CD14-positive monocyte (primary cell): ENCODE results near the gene DRC7. TPM values are rescaled to one million over a fixed set of nuclear protein-coding genes. Genes with fewer than 3 reads are reported as not detected.
A peak's percentile ranks its signal among the peaks of the same experiment; 100 is the strongest.

Source experiments
- DNase-seq, 3 donors: peaks; one replicate each; pipeline ENCODE4 v3.0.0-alpha.2; 2011 to 2022
- H2AFZ ChIP-seq: 2 replicates; pipeline ENCODE4 v1.6.0; 2012; ENCODE audit warnings: mild to moderate bottlenecking, low read depth, low read length, inconsistent platforms; ENCODE audit not compliant: insufficient read depth, poor library complexity, severe bottlenecking
- H3K27ac ChIP-seq, 2 donors: 1 replicate in 1 of 2; 2 replicates in 1 of 2; pipeline ENCODE4 v1.5.1; 2012 to 2013; ENCODE audit warnings: low read length in 2 of 2, control low read depth in 1 of 2, inconsistent platforms in 1 of 2, low read depth in 1 of 2, mild to moderate bottlenecking in 1 of 2
- H3K27me3 ChIP-seq, 2 donors: one replicate each; pipeline versions ENCODE4 v1.6.0 to v1.6.1; 2011 to 2013; ENCODE audit warnings: low read length in 2 of 2; ENCODE audit not compliant: control insufficient read depth in 2 of 2, insufficient read depth in 2 of 2
- H3K36me3 ChIP-seq, 2 donors: replicated peaks in 1 of 2; 1 replicate in 1 of 2; 2 replicates in 1 of 2; pipeline versions ENCODE4 v1.5.1 to v1.6.1; 2012 to 2013; ENCODE audit warnings: low read length in 2 of 2, control low read depth in 1 of 2, inconsistent platforms in 1 of 2, mild to moderate bottlenecking in 1 of 2; ENCODE audit not compliant: insufficient read depth in 2 of 2, control insufficient read depth in 1 of 2
- H3K4me1 ChIP-seq, 2 donors: 1 replicate in 1 of 2; 2 replicates in 1 of 2; pipeline versions ENCODE4 v1.5.1 to v1.6.1; 2012 to 2013; ENCODE audit warnings: low read length in 2 of 2, control low read depth in 1 of 2, inconsistent platforms in 1 of 2, mild to moderate bottlenecking in 1 of 2, moderate library complexity in 1 of 2; ENCODE audit not compliant: insufficient read depth in 2 of 2, control insufficient read depth in 1 of 2
- H3K4me2 ChIP-seq: replicated peaks from 2 replicates; pipeline ENCODE3; 2012; ENCODE audit warnings: low read length, moderate library complexity, mild to moderate bottlenecking; ENCODE audit not compliant: poor library complexity, severe bottlenecking; ENCODE audit errors: extremely low read depth
- H3K4me3 ChIP-seq, 3 experiments: fragments of 200-600 bp in 1 of 3; sonication (generic) in 1 of 3; replicated peaks in 1 of 3; 1 replicate in 2 of 3; 2 replicates in 1 of 3; pipeline ENCODE4 v1.5.1; 2011 to 2013; ENCODE audit warnings: low read length in 3 of 3, mild to moderate bottlenecking in 3 of 3, control low read depth in 2 of 3, low read depth in 2 of 3, inconsistent platforms in 1 of 3, moderate library complexity in 1 of 3
- H3K79me2 ChIP-seq: 2 replicates; pipeline ENCODE4 v1.6.0; 2012; ENCODE audit warnings: mild to moderate bottlenecking, control low read depth, inconsistent platforms, low read length, moderate library complexity; ENCODE audit not compliant: insufficient read depth
- H3K9ac ChIP-seq: 2 replicates; pipeline ENCODE4 v1.6.0; 2017; ENCODE audit warnings: low read length, mild to moderate bottlenecking; ENCODE audit not compliant: insufficient read depth, poor library complexity, severe bottlenecking
- H3K9me3 ChIP-seq, 2 donors: replicated peaks in 1 of 2; 1 replicate in 1 of 2; 2 replicates in 1 of 2; pipeline versions ENCODE4 v1.5.1 to v1.6.1; 2012 to 2013; ENCODE audit warnings: low read length in 2 of 2, control low read depth in 1 of 2; ENCODE audit not compliant: control insufficient read depth in 1 of 2, insufficient read depth in 1 of 2
- H4K20me1 ChIP-seq: 2 replicates; pipeline ENCODE4 v1.6.0; 2012; ENCODE audit warnings: mild to moderate bottlenecking, low read length, control low read depth, moderate library complexity; ENCODE audit not compliant: insufficient read depth
- H3K27ac Mint-ChIP-seq, 7 donors: one replicate each; pipeline ENCODE4 v1.8.0; 2020; ENCODE audit warnings: mild to moderate bottlenecking in 7 of 7, mixed read lengths in 7 of 7, moderate library complexity in 6 of 7, inconsistent platforms in 2 of 7
- H3K27me3 Mint-ChIP-seq, 3 donors: one replicate each; pipeline ENCODE4 v1.8.0; 2021 to 2022; ENCODE audit warnings: low read depth in 3 of 3, mild to moderate bottlenecking in 3 of 3, mixed read lengths in 3 of 3, moderate library complexity in 3 of 3, inconsistent platforms in 1 of 3
- H3K36me3 Mint-ChIP-seq, 2 donors: one replicate each; pipeline ENCODE4 v1.8.0; 2020; ENCODE audit warnings: mixed read lengths in 2 of 2, inconsistent platforms in 1 of 2, mild to moderate bottlenecking in 1 of 2
- H3K4me1 Mint-ChIP-seq: one replicate; pipeline ENCODE4 v1.8.0; 2020; ENCODE audit warnings: mild to moderate bottlenecking, mixed read lengths
- H3K4me3 Mint-ChIP-seq, 2 donors: one replicate each; pipeline ENCODE4 v1.8.0; 2020; ENCODE audit warnings: mild to moderate bottlenecking in 2 of 2, mixed read lengths in 2 of 2, moderate library complexity in 1 of 2
- H3K9me3 Mint-ChIP-seq, 7 donors: one replicate each; pipeline ENCODE4 v1.8.0; 2020 to 2022; ENCODE audit warnings: mixed read lengths in 7 of 7, mild to moderate bottlenecking in 6 of 7, moderate library complexity in 6 of 7, inconsistent platforms in 2 of 7
- WGBS: methylation state at CpG from one replicate; pipeline ENCODE4 v1.1.5; 2013; ENCODE audit warnings: missing lambda C conversion rate; ENCODE audit not compliant: insufficient coverage; 5-methylcytosine and 5-hydroxymethylcytosine counted together
- intact Hi-C, 2 donors: fragments of 100-400 bp; cut with micrococcal nuclease; formaldehyde crosslinking; loops; one replicate each; pipeline versions ENCODE4 v1.15.0 to v1.15.1; 2023
- polyA plus RNA-seq, 3 donors: library from polyadenylated mRNA; depleted of rRNA in 1 of 3; unstranded in 2 of 3; stranded (reverse) in 1 of 3; fragments of 300-500 nt in 2 of 3; fragments of >200 nt in 1 of 3; fragmentation: Illumina TruSeq in 2 of 3; gene quantifications; 1 replicate in 2 of 3; 2 replicates in 1 of 3; pipeline ENCODE4 v1.2.3, GENCODE V29; 2012 to 2021
- TF ChIP-seq, protein P1 (sequence below): fragments of 200-600 bp; IDR thresholded peaks from one replicate; pipeline ENCODE4 v1.8.0; 2022; ENCODE audit warnings: antibody characterized with exemption, mild to moderate bottlenecking

The DRC7 gene
- polyA plus RNA-seq, 3 donors = 0.11 to 0.41 TPM; not detected in 1

DNA sequence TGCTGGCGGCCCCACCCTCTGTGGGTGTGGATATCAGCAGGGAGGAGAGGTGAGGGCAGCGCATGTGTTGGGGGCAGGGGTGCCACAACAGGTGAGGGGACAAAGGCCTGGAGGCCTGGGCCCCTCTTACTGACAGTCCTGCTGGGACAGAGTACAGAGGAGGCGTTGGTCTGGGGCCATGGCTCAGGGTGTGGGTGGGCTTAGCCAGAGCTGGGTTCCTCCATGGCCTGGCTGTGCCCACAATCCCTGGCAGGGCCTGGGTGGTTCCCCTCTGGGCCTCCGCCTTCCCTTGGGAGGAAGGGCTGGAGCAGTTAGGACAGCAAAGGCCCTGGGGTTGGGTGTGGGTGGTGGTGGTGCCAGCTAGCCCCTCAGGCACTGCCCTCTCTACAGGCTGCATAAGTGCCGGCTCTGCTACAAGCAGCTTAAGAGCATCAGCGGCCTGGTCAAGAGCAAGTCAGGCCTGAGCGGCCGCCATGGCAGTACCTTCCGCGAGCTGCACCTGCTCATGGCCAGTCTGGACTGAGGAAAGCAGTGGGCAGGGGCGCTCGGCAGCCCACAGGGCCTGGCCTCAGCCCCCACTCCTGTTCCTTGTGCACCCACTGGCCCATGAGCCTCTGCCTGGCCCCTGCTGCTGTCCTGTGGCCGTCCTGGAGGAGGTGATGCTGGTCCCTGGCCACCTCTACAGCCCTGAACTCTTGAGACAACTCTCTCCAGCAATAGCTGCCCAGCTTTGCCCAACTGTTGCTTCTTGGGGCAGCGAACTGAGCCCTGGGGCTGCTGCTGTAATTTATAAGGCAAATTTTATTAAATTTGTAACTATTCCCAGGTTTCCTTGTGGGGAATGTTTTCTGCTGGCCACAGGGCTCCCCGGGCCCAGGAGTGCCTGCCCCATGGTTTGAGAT lies 62.1 kb downstream of the DRC7 start:
- H3K9me3 ChIP-seq = no peaks in the 10 kb centered on the region
- H3K4me2 ChIP-seq = no peak overlapping the region
- peaks cover 0 to 6% (median 2%) of the 10 kb centered on the region in 3 donors for H3K27me3 Mint-ChIP-seq
- no peak for DNase-seq
- no peak overlapping the region for H2AFZ ChIP-seq
- H4K20me1 ChIP-seq = no peaks in the 10 kb centered on the region
- no peaks in the 10 kb centered on the region for H3K4me1 Mint-ChIP-seq
- H3K9me3 Mint-ChIP-seq = peaks cover 0 to 4% (median 0%) of the 10 kb centered on the region in 7 donors
- H3K79me2 ChIP-seq = no peaks in the 10 kb centered on the region
- H3K27ac Mint-ChIP-seq = no peak overlapping the region
- no peak overlapping the region for H3K4me3 ChIP-seq
- H3K27ac ChIP-seq = no peak overlapping the region
- H3K4me3 Mint-ChIP-seq = no peak overlapping the region
- no peaks in the 10 kb centered on the region for H3K27me3 ChIP-seq
- H3K4me1 ChIP-seq = no peaks in the 10 kb centered on the region
- H3K36me3 Mint-ChIP-seq = peaks cover 23 to 46% of the 10 kb centered on the region in 2 donors
- no peak overlapping the region for H3K9ac ChIP-seq
- H3K36me3 ChIP-seq = peaks cover 34 to 44% of the 10 kb centered on the region in 2 donors
- TF ChIP-seq, protein P1, sequence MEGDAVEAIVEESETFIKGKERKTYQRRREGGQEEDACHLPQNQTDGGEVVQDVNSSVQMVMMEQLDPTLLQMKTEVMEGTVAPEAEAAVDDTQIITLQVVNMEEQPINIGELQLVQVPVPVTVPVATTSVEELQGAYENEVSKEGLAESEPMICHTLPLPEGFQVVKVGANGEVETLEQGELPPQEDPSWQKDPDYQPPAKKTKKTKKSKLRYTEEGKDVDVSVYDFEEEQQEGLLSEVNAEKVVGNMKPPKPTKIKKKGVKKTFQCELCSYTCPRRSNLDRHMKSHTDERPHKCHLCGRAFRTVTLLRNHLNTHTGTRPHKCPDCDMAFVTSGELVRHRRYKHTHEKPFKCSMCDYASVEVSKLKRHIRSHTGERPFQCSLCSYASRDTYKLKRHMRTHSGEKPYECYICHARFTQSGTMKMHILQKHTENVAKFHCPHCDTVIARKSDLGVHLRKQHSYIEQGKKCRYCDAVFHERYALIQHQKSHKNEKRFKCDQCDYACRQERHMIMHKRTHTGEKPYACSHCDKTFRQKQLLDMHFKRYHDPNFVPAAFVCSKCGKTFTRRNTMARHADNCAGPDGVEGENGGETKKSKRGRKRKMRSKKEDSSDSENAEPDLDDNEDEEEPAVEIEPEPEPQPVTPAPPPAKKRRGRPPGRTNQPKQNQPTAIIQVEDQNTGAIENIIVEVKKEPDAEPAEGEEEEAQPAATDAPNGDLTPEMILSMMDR = no peak
- WGBS = 83% methylated on average over 8 of the region's 15 CpGs
- intact Hi-C loops = loop anchor here (2.0 kb wide), 2 partner anchors 244 to 248 kb away; partner anchors contain the start of genes USB1 (in 1 of the 2) and ZNF319 (in 1 of the 2)

- Mint-ChIP-seq H3K27me3 (peaks cover 0 to 6% (median 2%) of the 10 kb centered on the region in 3 donors), H3K36me3 (peaks cover 19 to 40% of the 10 kb centered on the region in 2 donors), H3K4me3 (no peak overlapping the region), H3K9me3 (peaks cover 0 to 4% (median 0%) of the 10 kb centered on the region in 7 donors), H3K4me1 (no peaks in the 10 kb centered on the region), H3K27ac (no peak overlapping the region)
- H3K79me2 ChIP-seq = no peaks in the 10 kb centered on the region
- peaks cover 28 to 37% of the 10 kb centered on the region in 2 donors for H3K36me3 ChIP-seq
- H3K4me3 ChIP-seq = no peak overlapping the region
- H2AFZ ChIP-seq = no peak overlapping the region
- intact Hi-C loops = loop anchor here (2.0 kb wide), 2 partner anchors 243 to 247 kb away; partner anchors contain the start of genes USB1 (in 1 of the 2) and ZNF319 (in 1 of the 2)
- TF ChIP-seq, protein P1 = peak; percentile 94
- H3K4me2 ChIP-seq = no peak overlapping the region
- DNase-seq = peak; percentile 76 to 77 (median 77)
- H3K9me3 ChIP-seq = no peaks in the 10 kb centered on the region
- H3K27me3 ChIP-seq = no peaks in the 10 kb centered on the region
- WGBS = 100% methylated on average over 6 of the region's 11 CpGs
- H4K20me1 ChIP-seq = no peaks in the 10 kb centered on the region
- no peak overlapping the region for H3K27ac ChIP-seq
- no peak overlapping the region for H3K9ac ChIP-seq
- H3K4me1 ChIP-seq = no peaks in the 10 kb centered on the region
Observed at GRCh38 chr16:57757326-57757786, 62.8 kb downstream of the DRC7 start.
